ENCODE data around the gene ITLN2. TPM values are rescaled to one million over a fixed set of nuclear protein-coding genes. Genes with fewer than 3 reads are reported as not detected.

Gene ITLN2
- total and polyA plus RNA-seq, 9 of the 15 experiments (the other 6 are each of a cell fraction or from before 2014, with no cell fraction given) = not detected

GRCh38 chr1:161000736-161001480 lies 46.3 kb upstream of the ITLN2 start (continued):
- TF ChIP-seq, protein P1, sequence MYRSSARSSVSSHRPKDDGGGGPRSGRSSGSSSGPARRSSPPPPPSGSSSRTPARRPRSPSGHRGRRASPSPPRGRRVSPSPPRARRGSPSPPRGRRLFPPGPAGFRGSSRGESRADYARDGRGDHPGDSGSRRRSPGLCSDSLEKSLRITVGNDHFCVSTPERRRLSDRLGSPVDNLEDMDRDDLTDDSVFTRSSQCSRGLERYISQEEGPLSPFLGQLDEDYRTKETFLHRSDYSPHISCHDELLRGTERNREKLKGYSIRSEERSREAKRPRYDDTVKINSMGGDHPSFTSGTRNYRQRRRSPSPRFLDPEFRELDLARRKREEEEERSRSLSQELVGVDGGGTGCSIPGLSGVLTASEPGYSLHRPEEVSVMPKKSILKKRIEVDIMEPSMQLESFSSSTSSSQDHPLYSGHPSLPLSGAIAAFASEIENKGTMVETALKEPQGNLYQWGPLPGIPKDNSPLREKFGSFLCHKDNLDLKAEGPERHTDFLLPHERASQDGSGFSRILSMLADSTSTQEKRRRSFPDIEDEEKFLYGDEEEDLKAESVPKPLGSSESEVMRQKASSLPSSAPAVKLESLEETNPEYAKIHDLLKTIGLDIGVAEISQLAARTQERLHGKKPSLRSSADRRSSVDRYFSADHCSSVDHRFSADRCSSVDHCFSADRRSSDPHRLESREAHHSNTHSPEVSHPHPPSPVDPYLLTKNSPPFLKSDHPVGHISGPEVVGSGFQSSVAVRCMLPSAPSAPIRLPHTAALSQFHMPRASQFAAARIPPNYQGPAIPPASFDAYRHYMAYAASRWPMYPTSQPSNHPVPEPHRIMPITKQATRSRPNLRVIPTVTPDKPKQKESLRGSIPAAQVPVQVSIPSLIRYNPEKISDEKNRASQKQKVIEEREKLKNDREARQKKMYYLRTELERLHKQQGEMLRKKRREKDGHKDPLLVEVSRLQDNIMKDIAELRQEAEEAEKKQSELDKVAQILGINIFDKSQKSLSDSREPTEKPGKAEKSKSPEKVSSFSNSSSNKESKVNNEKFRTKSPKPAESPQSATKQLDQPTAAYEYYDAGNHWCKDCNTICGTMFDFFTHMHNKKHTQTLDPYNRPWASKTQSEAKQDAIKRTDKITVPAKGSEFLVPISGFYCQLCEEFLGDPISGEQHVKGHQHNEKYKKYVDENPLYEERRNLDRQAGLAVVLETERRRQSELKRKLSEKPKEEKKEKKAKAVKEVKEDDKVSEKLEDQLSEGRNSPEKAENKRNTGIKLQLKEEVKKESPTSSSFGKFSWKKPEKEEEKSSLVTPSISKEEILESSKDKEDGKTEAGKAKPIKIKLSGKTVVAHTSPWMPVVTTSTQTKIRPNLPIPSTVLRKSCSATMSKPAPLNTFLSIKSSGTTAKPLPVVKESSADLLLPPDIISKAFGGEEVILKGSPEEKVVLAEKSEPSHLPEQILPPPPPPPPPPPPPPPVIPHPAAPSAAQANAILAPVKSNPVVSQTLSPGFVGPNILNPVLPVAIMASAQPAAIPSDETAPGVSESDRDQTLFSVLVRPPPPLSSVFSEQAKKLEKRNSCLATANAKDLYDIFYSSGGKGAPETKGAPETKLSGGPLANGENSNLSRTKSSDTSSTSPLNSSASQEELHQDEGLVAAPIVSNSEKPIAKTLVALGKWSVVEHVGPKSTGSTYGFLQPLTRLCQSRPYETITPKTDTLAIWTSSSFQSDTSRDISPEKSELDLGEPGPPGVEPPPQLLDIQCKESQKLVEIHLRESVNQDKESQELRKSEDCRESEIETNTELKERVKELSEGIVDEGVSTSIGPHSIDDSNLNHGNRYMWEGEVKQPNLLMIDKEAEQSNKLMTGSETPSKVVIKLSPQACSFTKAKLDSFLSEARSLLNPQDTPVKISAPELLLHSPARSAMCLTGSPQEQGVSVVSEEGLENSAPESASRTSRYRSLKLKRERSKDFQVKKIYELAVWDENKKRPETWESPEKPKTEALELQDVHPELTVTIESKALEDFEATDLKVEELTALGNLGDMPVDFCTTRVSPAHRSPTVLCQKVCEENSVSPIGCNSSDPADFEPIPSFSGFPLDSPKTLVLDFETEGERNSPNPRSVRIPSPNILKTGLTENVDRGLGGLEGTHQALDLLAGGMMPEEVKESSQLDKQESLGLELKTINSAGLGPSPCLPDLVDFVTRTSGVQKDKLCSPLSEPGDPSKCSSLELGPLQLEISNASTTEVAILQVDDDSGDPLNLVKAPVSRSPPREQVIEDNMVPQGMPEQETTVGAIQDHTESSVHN (IDR thresholded peaks at IDR 0.05; ENCODE audit: borderline replicate concordance in 1 of 2, low read depth in 1 of 2) = no peak
- TF ChIP-seq PBX2 (CRISPR knock-in tag; IDR thresholded peaks at IDR 0.05; ENCODE audit: low read depth) (no peak), PBX2 (tag; conservative IDR thresholded peaks at IDR 0.05; ENCODE audit: low read depth) (no peak), ZNF133 (CRISPR knock-in tag; IDR thresholded peaks at IDR 0.05) (no peak)
